HG02763 (cell line): ENCODE data around the gene GSAP.
"Not testable (repeated sequence)": the region's sequence is repeated elsewhere in the genome, so short reads cannot be mapped to it uniquely, and the experiment has no call there.

ENCODE experiments used
- ATAC-seq: cut with Tn5 transposase; IDR thresholded peaks from one replicate; pipeline ENCODE4 v1.9.1; 2021; ENCODE audit warnings: mild to moderate bottlenecking, moderate library complexity; ENCODE audit not compliant: unreplicated experiment

GSAP gene

DNA sequence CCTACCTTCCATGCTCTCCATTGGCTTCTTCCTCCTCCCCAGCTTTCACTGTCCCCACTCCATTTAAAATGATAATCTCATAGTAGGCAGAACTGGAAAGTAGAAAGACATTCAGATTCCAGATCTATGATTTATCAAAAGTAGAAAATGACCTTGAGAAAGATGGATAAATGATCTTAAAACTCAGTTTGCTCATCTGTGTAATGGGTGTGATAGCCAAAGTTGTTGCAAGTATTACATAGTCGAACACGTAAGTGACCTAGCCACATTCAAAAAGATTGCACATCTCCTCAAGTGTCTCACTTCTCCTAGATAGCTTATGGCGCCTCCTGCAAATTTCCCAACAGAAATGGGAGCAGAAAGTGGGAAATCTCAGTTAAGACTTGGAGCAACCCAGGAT lies 126.8 kb downstream of the GSAP start:
- ATAC-seq = no peak

GRCh38 chr7:77288676-77289320 lies 127.4 kb downstream of the GSAP start:
- ATAC-seq = no peak

DNA sequence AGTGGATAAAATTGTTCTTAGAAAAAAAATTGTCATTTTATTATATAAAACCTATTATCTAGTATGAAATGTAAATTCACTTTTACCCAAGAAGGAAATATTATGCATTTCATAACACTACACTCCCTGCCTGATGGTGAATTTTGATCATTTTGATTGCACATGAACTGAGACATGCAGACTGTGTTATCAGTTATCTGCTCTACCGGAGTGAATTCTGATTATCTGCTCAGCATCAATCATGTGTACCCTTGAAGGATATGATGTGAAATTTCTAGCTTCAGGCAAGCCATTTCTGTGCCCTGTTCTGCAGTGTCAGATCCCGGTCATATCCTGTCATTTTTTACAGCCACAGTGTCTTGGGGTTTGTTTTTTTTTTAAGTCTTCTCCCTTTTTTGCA lies 131.5 kb downstream of the GSAP start:
- ATAC-seq = no peak

DNA sequence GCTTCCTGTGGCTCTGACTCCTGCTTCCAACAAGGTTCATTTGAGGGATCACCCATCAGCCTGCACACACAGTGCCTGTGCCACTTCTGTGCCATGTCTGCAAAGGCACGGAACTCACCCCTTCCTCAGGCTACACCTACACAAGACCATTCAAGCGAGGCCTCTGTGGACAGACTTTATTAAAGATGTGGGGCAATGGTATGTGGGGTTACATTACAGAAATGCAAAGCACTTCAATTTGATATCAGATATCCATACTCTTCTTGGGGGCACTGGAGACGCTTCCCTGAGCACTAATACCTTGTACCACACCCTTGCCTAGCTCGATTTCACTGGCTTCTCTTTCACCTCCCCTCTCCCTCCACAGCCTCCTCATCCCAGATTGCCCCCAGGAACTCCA lies 132.1 kb downstream of the GSAP start:
- no peak for ATAC-seq

DNA sequence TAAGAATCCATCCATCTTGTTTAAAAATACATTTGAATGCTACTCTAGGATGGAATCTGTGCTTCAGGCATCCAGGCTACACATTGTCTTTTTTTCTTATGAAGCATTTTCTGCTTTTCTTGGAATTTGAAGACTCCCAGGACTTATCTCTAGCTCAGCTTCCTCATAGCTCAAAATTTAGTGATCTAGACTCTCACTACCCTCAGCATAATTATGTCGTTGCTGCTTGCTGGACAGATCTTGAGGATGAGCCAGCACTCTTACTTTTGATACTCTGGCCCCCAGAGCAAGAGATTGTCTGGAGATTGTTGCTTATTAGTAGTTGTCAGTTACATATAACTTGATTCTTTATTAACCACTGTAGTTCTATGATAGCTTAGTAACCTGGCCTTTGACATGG lies 133.3 kb downstream of the GSAP start:
- ATAC-seq = no peak

DNA sequence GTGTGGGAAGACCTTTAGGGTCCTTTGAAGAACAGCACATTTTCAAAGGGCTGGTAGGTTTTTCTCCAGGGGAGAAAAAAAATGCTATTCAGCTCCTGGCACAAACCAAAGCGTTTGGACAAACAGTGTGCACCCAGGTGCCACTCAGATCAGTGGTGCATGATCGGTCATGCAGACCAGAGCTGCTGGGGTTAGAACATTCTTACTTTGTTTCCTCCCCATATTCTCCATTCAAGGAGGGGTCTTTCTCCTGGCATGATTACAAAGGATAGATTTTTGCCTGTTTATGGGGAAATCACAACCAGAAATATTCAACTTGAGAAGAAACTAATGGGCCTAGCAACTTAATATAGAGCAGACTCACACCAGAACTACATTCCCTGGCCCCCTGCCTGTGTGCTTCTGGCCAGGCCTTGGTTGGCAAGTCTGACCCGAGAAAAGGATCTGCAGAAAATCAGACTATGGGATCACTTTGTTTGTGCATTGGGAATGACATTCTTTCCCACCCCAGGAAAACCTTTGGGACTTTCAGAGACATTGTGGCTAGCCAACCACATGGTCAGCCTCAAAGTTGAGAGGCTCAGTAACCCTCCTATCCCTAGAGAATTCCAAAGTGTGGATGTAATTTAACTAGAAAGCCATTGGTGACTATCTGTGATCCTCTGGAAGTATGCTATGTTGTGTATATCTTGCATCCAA lies 134.2 kb downstream of the GSAP start:
- no peak for ATAC-seq

DNA sequence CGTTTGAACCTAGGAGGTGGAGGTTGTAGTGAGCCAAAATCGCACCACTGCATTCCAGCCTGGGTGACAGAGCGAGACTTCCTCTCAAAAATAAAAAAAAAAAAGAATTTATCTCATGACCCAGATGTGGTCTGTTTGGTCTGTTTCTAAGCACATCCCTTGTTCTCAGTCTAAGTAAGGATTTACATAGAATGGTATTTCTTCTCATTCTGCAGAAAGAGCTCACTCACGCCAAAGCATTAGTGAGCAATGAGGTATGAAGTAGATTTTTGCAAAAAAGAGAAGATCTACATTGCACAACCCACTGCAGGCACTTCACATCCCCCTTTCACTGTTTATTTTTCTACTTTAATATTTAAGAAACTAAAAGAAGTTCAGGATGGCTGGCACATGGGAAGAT lies 140.0 kb downstream of the GSAP start:
- ATAC-seq = no peak

GRCh38 chr7:77275663-77276062 lies 140.5 kb downstream of the GSAP start:
- ATAC-seq = not testable (repeated sequence)

GRCh38 chr7:77271766-77272165 lies 144.4 kb downstream of the GSAP start:
- ATAC-seq = no peak

- no peak for ATAC-seq
Observed at GRCh38 chr7:77270094-77270480, 146.1 kb downstream of the GSAP start.

- ATAC-seq = peak; percentile 84
Observed at GRCh38 chr7:77269360-77270093, 146.6 kb downstream of the GSAP start.

DNA sequence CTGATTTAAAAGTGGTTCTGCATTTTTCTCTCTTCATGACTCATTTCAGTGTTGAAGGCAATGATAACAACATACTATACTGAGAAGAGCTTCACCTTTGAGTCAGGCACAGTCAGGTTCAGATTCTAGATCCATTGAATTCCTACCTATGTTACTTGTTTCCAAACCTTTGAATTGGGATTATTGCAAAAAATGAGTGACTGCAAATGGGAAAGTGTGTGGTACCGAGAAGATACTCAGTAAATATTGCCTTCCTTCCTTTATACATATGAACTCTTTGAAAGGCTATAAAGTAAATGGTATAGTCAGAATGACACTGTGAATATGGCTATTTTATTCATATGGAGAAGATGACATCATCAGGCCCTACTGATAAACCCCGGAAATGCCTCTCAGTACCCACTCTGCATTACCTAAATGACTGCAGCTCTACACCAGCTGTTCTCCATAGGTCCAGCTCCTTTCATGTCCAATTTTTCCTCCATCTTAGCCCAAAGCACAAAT lies 149.8 kb downstream of the GSAP start:
- ATAC-seq = peak; percentile 76

DNA sequence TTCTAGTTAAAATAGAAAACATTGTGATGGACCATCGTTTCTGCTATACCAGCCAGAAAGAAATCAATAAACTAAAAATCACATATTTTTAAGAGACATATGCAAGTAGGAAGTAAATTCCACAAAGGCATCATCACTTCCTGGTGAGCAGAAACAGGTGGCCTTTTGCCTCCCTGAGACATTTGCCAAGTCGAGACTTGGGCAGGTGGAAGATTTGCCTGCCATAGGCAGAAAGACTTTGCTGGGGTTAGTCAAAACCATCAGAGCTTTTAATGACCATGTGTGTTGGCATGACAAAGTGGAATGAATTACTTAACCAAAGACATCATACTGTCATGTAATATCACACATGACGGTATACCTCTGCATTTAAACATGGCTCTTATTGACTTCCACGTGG lies 150.5 kb downstream of the GSAP start:
- ATAC-seq = no peak

- ATAC-seq = no peak
Observed at GRCh38 chr7:77262316-77262715, 153.8 kb downstream of the GSAP start.
